ENCODE measurements around the gene PLPP6.

PLPP6 gene

GRCh38 chr9:4677392-4677791 is 15.3 kb downstream of the PLPP6 start:
- no peak overlapping the region for H3K4me2 ChIP-seq (ENCODE audit: low read length, poor library complexity, severe bottlenecking)
- no peak overlapping the region for H2BK12ac ChIP-seq (ENCODE audit: low read length in 2 of 2)
- H3K27ac ChIP-seq (ENCODE audit: low read length, poor library complexity, severe bottlenecking), result peak overlapping the region; percentile 93
- no peak overlapping the region for H2BK5ac ChIP-seq (ENCODE audit: low read depth, low read length, poor library complexity, severe bottlenecking)
- H3K9me3 ChIP-seq (ENCODE audit: control insufficient read depth, low read length), result no peaks in the 10 kb centered on the region
- no peaks in the 10 kb centered on the region for H3K27me3 ChIP-seq (ENCODE audit: control insufficient read depth in 1 of 2, insufficient read depth in 1 of 2, low read length in 2 of 2)
- no peak overlapping the region for H2AFZ ChIP-seq (ENCODE audit: low read depth, low read length)
- H3K18ac ChIP-seq (ENCODE audit: low read depth in 1 of 2, low read length in 2 of 2), result no peak overlapping the region
- H2BK15ac ChIP-seq (ENCODE audit: low read depth, poor library complexity, severe bottlenecking), result no peak overlapping the region
- no peak overlapping the region for H4K91ac ChIP-seq (ENCODE audit: low read length)
- H3K36me3 ChIP-seq (ENCODE audit: control insufficient read depth in 1 of 2, insufficient read depth in 2 of 2, low read depth in 1 of 2, low read length in 2 of 2), result no peaks in the 10 kb centered on the region
- no peaks in the 10 kb centered on the region for H3K79me1 ChIP-seq (replicated peaks; ENCODE audit: low read length, poor library complexity, severe bottlenecking)
- no peak overlapping the region for H3K23ac ChIP-seq (ENCODE audit: low read length in 2 of 2)
- peaks cover 3% of the 10 kb centered on the region for H3K4me1 ChIP-seq (ENCODE audit: control insufficient read depth, insufficient read depth, low read depth, low read length)
- no peak overlapping the region for H3K14ac ChIP-seq (ENCODE audit: low read length in 2 of 2)
- H4K8ac ChIP-seq (ENCODE audit: low read length), result no peak overlapping the region
- H2AK5ac ChIP-seq (ENCODE audit: low read length, severe bottlenecking), result no peak overlapping the region
- H3K4me3 ChIP-seq (ENCODE audit: insufficient read depth in 1 of 2, low read depth in 1 of 2, low read length in 2 of 2), result no peak overlapping the region
- WGBS, result 90% methylated on average over 3 of the region's 3 CpGs
- no peak overlapping the region for H3K4ac ChIP-seq (ENCODE audit: low read depth in 1 of 2, low read length in 2 of 2)
- no peak overlapping the region for H2BK120ac ChIP-seq (ENCODE audit: low read depth, low read length)
- H3K9ac ChIP-seq (ENCODE audit: low read length), result no peak overlapping the region
- DNase-seq, result no peak

- peak overlapping the region; percentile 78 for H3K4me2 ChIP-seq (ENCODE audit: low read length, poor library complexity, severe bottlenecking)
- peak; percentile 54 for DNase-seq
- H3K27ac ChIP-seq (ENCODE audit: low read length, poor library complexity, severe bottlenecking), result peak overlapping the region; percentile 89
- peak overlapping the region; percentile 74 for H2BK5ac ChIP-seq (ENCODE audit: low read depth, low read length, poor library complexity, severe bottlenecking)
- H3K9me3 ChIP-seq (ENCODE audit: control insufficient read depth, low read length), result no peaks in the 10 kb centered on the region
- no peaks in the 10 kb centered on the region for H3K79me1 ChIP-seq (replicated peaks; ENCODE audit: low read length, poor library complexity, severe bottlenecking)
- peak overlapping the region; percentile 97 for H3K9ac ChIP-seq (ENCODE audit: low read length)
- no peak overlapping the region for H4K91ac ChIP-seq (ENCODE audit: low read length)
- peak overlapping the region; percentile 41 to 90 for H3K4me3 ChIP-seq (ENCODE audit: insufficient read depth in 1 of 2, low read depth in 1 of 2, low read length in 2 of 2)
- no peak overlapping the region for H4K8ac ChIP-seq (ENCODE audit: low read length)
- no peak overlapping the region for H2BK120ac ChIP-seq (ENCODE audit: low read depth, low read length)
- H2AK5ac ChIP-seq (ENCODE audit: low read length, severe bottlenecking), result peak overlapping the region; percentile 63
- H3K14ac ChIP-seq (ENCODE audit: low read length in 2 of 2), result no peak overlapping the region
- H3K36me3 ChIP-seq (ENCODE audit: control insufficient read depth in 1 of 2, insufficient read depth in 2 of 2, low read depth in 1 of 2, low read length in 2 of 2), result peaks cover 0 to 8% of the 10 kb centered on the region in 2 experiments
- H2AFZ ChIP-seq (ENCODE audit: low read depth, low read length), result peak overlapping the region; percentile 6
- under 1% methylated on average over 12 of the region's 16 CpGs for WGBS
- no peak overlapping the region for H2BK12ac ChIP-seq (ENCODE audit: low read length in 2 of 2)
- peak overlapping the region in 1 of 2 experiments; percentile 19 for H3K4ac ChIP-seq (ENCODE audit: low read depth in 1 of 2, low read length in 2 of 2)
- H3K18ac ChIP-seq (ENCODE audit: low read depth in 1 of 2, low read length in 2 of 2), result peak overlapping the region in 1 of 2 experiments; percentile 34
- no peak overlapping the region for H2BK15ac ChIP-seq (ENCODE audit: low read depth, poor library complexity, severe bottlenecking)
- H3K23ac ChIP-seq (ENCODE audit: low read length in 2 of 2), result no peak overlapping the region
- H3K4me1 ChIP-seq (ENCODE audit: control insufficient read depth, insufficient read depth, low read depth, low read length), result peaks cover 3% of the 10 kb centered on the region
- no peaks in the 10 kb centered on the region for H3K27me3 ChIP-seq (ENCODE audit: control insufficient read depth in 1 of 2, insufficient read depth in 1 of 2, low read length in 2 of 2)
Measured at GRCh38 chr9:4678679-4679267, 16.7 kb downstream of the PLPP6 start.

GRCh38 chr9:4679268-4680172 is 17.4 kb downstream of the PLPP6 start, which contains the start of gene CDC37L1:
Gene CDC37L1 (plus strand): TSS chr9:4679569. CDS start chr9:4679768, 199 bp downstream.
- Histone ChIP-seq H2BK15ac (ENCODE audit: low read depth, poor library complexity, severe bottlenecking) (peak within 1 kb of the TSS; percentile 38), H2AFZ (ENCODE audit: low read depth, low read length) (peak within 1 kb of the TSS; percentile 89), H3K79me1 (replicated peaks; ENCODE audit: low read length, poor library complexity, severe bottlenecking) (no peaks in the 10 kb centered on the region), H3K14ac (ENCODE audit: low read length in 2 of 2) (peak within 1 kb of the TSS in 1 of 2 experiments; percentile 89), H3K4me3 (ENCODE audit: insufficient read depth in 1 of 2, low read depth in 1 of 2, low read length in 2 of 2) (peak within 1 kb of the TSS; percentile 75 to 90), H2BK5ac (ENCODE audit: low read depth, low read length, poor library complexity, severe bottlenecking) (peak within 1 kb of the TSS; percentile 74), H3K27me3 (ENCODE audit: control insufficient read depth in 1 of 2, insufficient read depth in 1 of 2, low read length in 2 of 2) (no peaks in the 10 kb centered on the region), H3K9me3 (ENCODE audit: control insufficient read depth, low read length) (no peaks in the 10 kb centered on the region), H3K4me1 (ENCODE audit: control insufficient read depth, insufficient read depth, low read depth, low read length) (peaks cover 3% of the 10 kb centered on the region), H2BK120ac (ENCODE audit: low read depth, low read length) (no peak within 1 kb of the TSS), H4K91ac (ENCODE audit: low read length) (no peak within 1 kb of the TSS), H4K8ac (ENCODE audit: low read length) (peak within 1 kb of the TSS; percentile 16), H2AK5ac (ENCODE audit: low read length, severe bottlenecking) (peak within 1 kb of the TSS; percentile 63), H3K23ac (ENCODE audit: low read length in 2 of 2) (peak within 1 kb of the TSS in 1 of 2 experiments; percentile 46), H3K4me2 (ENCODE audit: low read length, poor library complexity, severe bottlenecking) (peak within 1 kb of the TSS; percentile 78), H3K18ac (ENCODE audit: low read depth in 1 of 2, low read length in 2 of 2) (peak within 1 kb of the TSS; percentile 78 to 88), H2BK12ac (ENCODE audit: low read length in 2 of 2) (no peak within 1 kb of the TSS), H3K4ac (ENCODE audit: low read depth in 1 of 2, low read length in 2 of 2) (peak within 1 kb of the TSS in 1 of 2 experiments; percentile 65), H3K36me3 (ENCODE audit: control insufficient read depth in 1 of 2, insufficient read depth in 2 of 2, low read depth in 1 of 2, low read length in 2 of 2) (peaks cover 0 to 8% of the 10 kb centered on the region in 2 experiments), H3K9ac (ENCODE audit: low read length) (peak within 1 kb of the TSS; percentile 97), H3K27ac (ENCODE audit: low read length, poor library complexity, severe bottlenecking) (peak within 1 kb of the TSS; percentile 89)
- under 1% methylated on average over 64 of the region's 66 CpGs for WGBS
- DNase-seq, result peak; percentile 97

- H3K4me1 ChIP-seq (ENCODE audit: control insufficient read depth, insufficient read depth, low read depth, low read length), result peaks cover 3% of the 10 kb centered on the region
- H3K9me3 ChIP-seq (ENCODE audit: control insufficient read depth, low read length), result no peaks in the 10 kb centered on the region
- 4% methylated on average over 5 of the region's 10 CpGs for WGBS
- H4K8ac ChIP-seq (ENCODE audit: low read length), result peak overlapping the region; percentile 16
- peak overlapping the region; percentile 78 for H3K4me2 ChIP-seq (ENCODE audit: low read length, poor library complexity, severe bottlenecking)
- DNase-seq, result peak; percentile 45
- H3K4ac ChIP-seq (ENCODE audit: low read depth in 1 of 2, low read length in 2 of 2), result no peak overlapping the region
- H2BK15ac ChIP-seq (ENCODE audit: low read depth, poor library complexity, severe bottlenecking), result no peak overlapping the region
- no peak overlapping the region for H2BK120ac ChIP-seq (ENCODE audit: low read depth, low read length)
- no peak overlapping the region for H4K91ac ChIP-seq (ENCODE audit: low read length)
- peaks cover 3% of the 10 kb centered on the region for H3K79me1 ChIP-seq (replicated peaks; ENCODE audit: low read length, poor library complexity, severe bottlenecking)
- no peak overlapping the region for H3K14ac ChIP-seq (ENCODE audit: low read length in 2 of 2)
- peak overlapping the region; percentile 75 to 90 for H3K4me3 ChIP-seq (ENCODE audit: insufficient read depth in 1 of 2, low read depth in 1 of 2, low read length in 2 of 2)
- peak overlapping the region; percentile 78 to 88 for H3K18ac ChIP-seq (ENCODE audit: low read depth in 1 of 2, low read length in 2 of 2)
- peak overlapping the region; percentile 78 for H3K27ac ChIP-seq (ENCODE audit: low read length, poor library complexity, severe bottlenecking)
- H3K36me3 ChIP-seq (ENCODE audit: control insufficient read depth in 1 of 2, insufficient read depth in 2 of 2, low read depth in 1 of 2, low read length in 2 of 2), result peaks cover 0 to 14% of the 10 kb centered on the region in 2 experiments
- H3K23ac ChIP-seq (ENCODE audit: low read length in 2 of 2), result no peak overlapping the region
- H2BK12ac ChIP-seq (ENCODE audit: low read length in 2 of 2), result no peak overlapping the region
- H3K9ac ChIP-seq (ENCODE audit: low read length), result peak overlapping the region; percentile 97
- no peak overlapping the region for H2AK5ac ChIP-seq (ENCODE audit: low read length, severe bottlenecking)
- H2BK5ac ChIP-seq (ENCODE audit: low read depth, low read length, poor library complexity, severe bottlenecking), result no peak overlapping the region
- H2AFZ ChIP-seq (ENCODE audit: low read depth, low read length), result peak overlapping the region; percentile 89
- no peaks in the 10 kb centered on the region for H3K27me3 ChIP-seq (ENCODE audit: control insufficient read depth in 1 of 2, insufficient read depth in 1 of 2, low read length in 2 of 2)
Measured at GRCh38 chr9:4680173-4680525, 18.1 kb downstream of the PLPP6 start.
